DMS53 treated with DMSO at 0.1 percent for 48 hours (cell line): ENCODE measurements around the gene DNAAF8.

Experiments
- DNase-seq: peaks from one replicate; lab custom pipeline; 2025; ENCODE audit not compliant: unreplicated experiment; lab: John Stamatoyannopoulos, UW

The DNAAF8 gene

GRCh38 chr16:4695473-4696171 is 38.7 kb upstream of the DNAAF8 start:
- DNase-seq: no peak

- DNase-seq: no peak
These were observed 38.0 kb upstream of the DNAAF8 start for GRCh38 chr16:4696172-4696904.

GRCh38 chr16:4696905-4697847 is 37.2 kb upstream of the DNAAF8 start:
- no peak for DNase-seq

GRCh38 chr16:4697848-4698291 is 36.5 kb upstream of the DNAAF8 start:
- no peak for DNase-seq

- no peak for DNase-seq
These were observed 35.9 kb upstream of the DNAAF8 start for GRCh38 chr16:4698321-4699045.

- DNase-seq: no peak
These were observed 35.2 kb upstream of the DNAAF8 start for GRCh38 chr16:4699046-4699556.

- DNase-seq: no peak
These were observed 33.8 kb upstream of the DNAAF8 start for GRCh38 chr16:4700380-4700996.

- DNase-seq: no peak
These were observed 33.2 kb upstream of the DNAAF8 start for GRCh38 chr16:4700997-4701743.

GRCh38 chr16:4701791-4702465 is 32.4 kb upstream of the DNAAF8 start:
- DNase-seq: no peak

GRCh38 chr16:4702466-4702808 is 31.9 kb upstream of the DNAAF8 start:
- no peak for DNase-seq

GRCh38 chr16:4703906-4704305 is 30.4 kb upstream of the DNAAF8 start:
- no peak for DNase-seq

GRCh38 chr16:4704491-4704890 is 29.8 kb upstream of the DNAAF8 start:
- no peak for DNase-seq

GRCh38 chr16:4704913-4705312 is 29.4 kb upstream of the DNAAF8 start:
- no peak for DNase-seq

- no peak for DNase-seq
These were observed 27.5 kb upstream of the DNAAF8 start for GRCh38 chr16:4706871-4707270.

- no peak for DNase-seq
These were observed 24.9 kb upstream of the DNAAF8 start for GRCh38 chr16:4709481-4709880.

- DNase-seq: no peak
These were observed 20.5 kb upstream of the DNAAF8 start for GRCh38 chr16:4713663-4714501.

- DNase-seq: no peak
These were observed 19.3 kb upstream of the DNAAF8 start for GRCh38 chr16:4714996-4715395.

GRCh38 chr16:4718466-4718865 is 15.9 kb upstream of the DNAAF8 start:
- DNase-seq: no peak
